VCaP (cell line): ENCODE measurements around the gene ERC2.

ENCODE experiments used
- H3K27ac ChIP-seq: fragments of 450-650 bp; 2 replicates; pipeline ENCODE4 v1.5.1; 2017
- CTCF ChIP-seq: fragments of 450-650 bp; conservative IDR thresholded peaks from 2 replicates; pipeline ENCODE4 v1.5.1; 2017; ENCODE audit warnings: mild to moderate bottlenecking, moderate library complexity

Gene ERC2

GRCh38 chr3:55543181-55543614 lies 925.1 kb downstream of the ERC2 start:
- no peak overlapping the region for H3K27ac ChIP-seq
- TF ChIP-seq CTCF = no peak

DNA sequence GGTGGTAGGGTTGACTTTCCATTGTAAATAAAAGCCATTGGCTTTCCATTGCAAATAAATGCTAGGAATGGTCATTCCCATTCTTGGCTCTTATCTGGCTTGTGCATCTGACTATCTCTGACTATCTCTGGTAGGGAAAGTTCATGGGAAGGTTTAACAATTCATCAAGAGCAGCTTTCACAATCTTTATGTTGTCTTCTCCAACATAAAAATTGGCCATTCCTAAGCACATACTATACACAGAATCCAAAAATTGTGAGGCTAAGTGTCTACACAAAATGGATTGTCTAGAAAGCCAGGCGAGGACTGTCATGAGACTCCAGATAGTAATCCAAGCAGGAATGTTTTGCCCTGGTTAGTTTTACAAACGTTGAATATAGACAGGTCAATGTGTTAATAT lies 926.8 kb downstream of the ERC2 start:
- TF ChIP-seq CTCF = no peak
- H3K27ac ChIP-seq = no peak overlapping the region

GRCh38 chr3:55541016-55541415 lies 927.3 kb downstream of the ERC2 start:
- no peak overlapping the region for H3K27ac ChIP-seq
- TF ChIP-seq CTCF = no peak

- no peak for TF ChIP-seq CTCF
- H3K27ac ChIP-seq = no peak overlapping the region
Measured at GRCh38 chr3:55540579-55540978, 927.7 kb downstream of the ERC2 start.

- H3K27ac ChIP-seq = no peak overlapping the region
- no peak for TF ChIP-seq CTCF
Measured at GRCh38 chr3:55538158-55538557, 930.1 kb downstream of the ERC2 start.

DNA sequence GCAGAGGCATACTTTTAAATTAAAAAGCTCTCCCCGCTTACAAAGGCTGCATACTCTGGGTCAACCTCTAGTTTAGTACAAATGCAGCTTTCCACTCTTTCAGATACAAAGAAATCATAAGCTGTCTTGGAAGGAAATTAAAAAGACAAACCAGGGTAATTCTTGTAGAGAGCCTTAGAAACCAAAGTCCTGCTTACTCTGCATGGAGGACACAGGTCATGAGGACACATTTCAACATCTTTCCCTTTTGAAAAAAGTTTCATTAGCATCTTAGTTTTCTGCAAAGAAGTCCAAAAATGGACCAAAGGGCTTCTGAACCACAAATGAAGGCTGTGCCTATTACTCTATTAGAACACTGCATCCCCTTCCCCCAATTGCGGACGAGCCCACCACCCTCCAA lies 930.7 kb downstream of the ERC2 start:
- no peak overlapping the region for H3K27ac ChIP-seq
- no peak for TF ChIP-seq CTCF

DNA sequence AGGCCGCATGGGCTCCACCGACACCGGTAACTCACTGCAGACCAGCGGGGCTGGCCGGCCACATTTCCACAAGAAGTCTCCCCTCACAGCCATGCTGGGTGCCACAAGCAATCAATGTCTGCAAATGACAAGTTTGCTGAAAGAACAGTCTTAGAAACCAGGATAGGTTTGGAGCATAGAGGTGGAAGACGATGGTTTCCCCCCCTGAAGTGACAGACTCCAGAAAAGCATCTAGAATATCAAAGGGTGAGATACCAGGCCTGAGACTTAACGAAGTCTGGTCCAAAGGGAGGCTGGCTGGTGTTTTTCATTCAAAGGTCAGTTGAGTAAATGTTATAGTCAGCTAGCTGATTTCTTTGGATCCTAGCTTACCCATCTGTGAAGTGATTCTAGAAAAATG lies 931.1 kb downstream of the ERC2 start:
- no peak overlapping the region for H3K27ac ChIP-seq
- no peak for TF ChIP-seq CTCF

DNA sequence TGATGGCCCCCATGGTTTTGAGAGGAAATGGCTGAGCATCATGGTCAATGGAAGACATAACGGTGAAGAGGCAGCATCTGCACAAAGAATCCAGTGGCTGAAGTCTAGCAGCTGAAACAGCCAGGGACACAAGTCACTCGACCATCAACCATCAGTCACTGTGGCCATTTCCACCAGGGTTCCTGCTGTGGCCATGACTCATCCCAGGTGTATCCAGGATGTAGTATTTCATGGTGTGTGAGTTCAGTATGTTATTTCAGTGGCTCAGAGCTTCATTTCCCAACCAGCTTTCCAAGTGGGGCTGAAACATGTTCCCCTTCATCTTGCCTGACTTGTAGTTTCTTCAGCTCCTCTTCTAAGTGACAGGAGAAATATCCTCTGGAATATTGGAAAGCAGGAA lies 933.4 kb downstream of the ERC2 start:
- no peak for TF ChIP-seq CTCF
- H3K27ac ChIP-seq = no peak overlapping the region
